IPS-20b (cell line): ENCODE measurements around the gene MYH7.
"Not testable (repeated sequence)": the region's sequence is repeated elsewhere in the genome, so short reads cannot be mapped to it uniquely, and the experiment has no call there.

Experiments
- H3K27ac ChIP-seq: one replicate; pipeline ENCODE4 v1.5.1; 2013; ENCODE audit warnings: low read length
- H3K27me3 ChIP-seq: 2 replicates; pipeline ENCODE4 v1.6.1; 2013; ENCODE audit warnings: mild to moderate bottlenecking, low read length, inconsistent platforms; ENCODE audit not compliant: insufficient read depth
- H3K36me3 ChIP-seq: 2 replicates; pipeline ENCODE4 v1.6.1; 2013; ENCODE audit warnings: low read depth, mild to moderate bottlenecking, inconsistent platforms, low read length, moderate library complexity; ENCODE audit not compliant: insufficient read depth
- H3K4me1 ChIP-seq: 2 replicates; pipeline ENCODE4 v1.6.1; 2013; ENCODE audit warnings: mild to moderate bottlenecking, control low read depth, inconsistent platforms, low read length, moderate library complexity; ENCODE audit not compliant: insufficient read depth
- H3K4me3 ChIP-seq: 2 replicates; pipeline ENCODE4 v1.5.1; 2013; ENCODE audit warnings: mild to moderate bottlenecking, low read length, inconsistent platforms
- H3K9ac ChIP-seq: 2 replicates; pipeline ENCODE4 v1.6.1; 2013; ENCODE audit warnings: low read depth, mild to moderate bottlenecking, inconsistent platforms, low read length, moderate library complexity
- H3K9me3 ChIP-seq: 2 replicates; pipeline ENCODE4 v1.6.1; 2013; ENCODE audit warnings: mild to moderate bottlenecking, low read depth, low read length, inconsistent platforms; ENCODE audit not compliant: insufficient read depth

MYH7 gene

GRCh38 chr14:23402296-23403138 is 32.9 kb downstream of the MYH7 start:
- Histone ChIP-seq H3K36me3 (no peaks in the 10 kb centered on the region), H3K27me3 (peaks cover 33% of the 10 kb centered on the region; the same call in 1 of the 2 replicates), H3K27ac (no peak overlapping the region), H3K9me3 (no peaks in the 10 kb centered on the region), H3K4me1 (no peaks in the 10 kb centered on the region), H3K4me3 (no peak overlapping the region), H3K9ac (no peak overlapping the region)

- Histone ChIP-seq H3K9ac (no peak overlapping the region), H3K4me3 (no peak overlapping the region), H3K36me3 (no peaks in the 10 kb centered on the region), H3K9me3 (no peaks in the 10 kb centered on the region), H3K4me1 (no peaks in the 10 kb centered on the region), H3K27me3 (peaks cover 28% of the 10 kb centered on the region; the same call in 1 of the 2 replicates), H3K27ac (no peak overlapping the region)
These were observed 34.2 kb downstream of the MYH7 start for GRCh38 chr14:23401291-23401690.

GRCh38 chr14:23400496-23401149 is 34.8 kb downstream of the MYH7 start:
- not testable (repeated sequence) for H3K9ac ChIP-seq, H3K36me3 ChIP-seq, H3K4me1 ChIP-seq, H3K9me3 ChIP-seq, H3K4me3 ChIP-seq, H3K27ac ChIP-seq
- peaks cover 28% of the 10 kb centered on the region; the same call in 1 of the 2 replicates for H3K27me3 ChIP-seq

DNA sequence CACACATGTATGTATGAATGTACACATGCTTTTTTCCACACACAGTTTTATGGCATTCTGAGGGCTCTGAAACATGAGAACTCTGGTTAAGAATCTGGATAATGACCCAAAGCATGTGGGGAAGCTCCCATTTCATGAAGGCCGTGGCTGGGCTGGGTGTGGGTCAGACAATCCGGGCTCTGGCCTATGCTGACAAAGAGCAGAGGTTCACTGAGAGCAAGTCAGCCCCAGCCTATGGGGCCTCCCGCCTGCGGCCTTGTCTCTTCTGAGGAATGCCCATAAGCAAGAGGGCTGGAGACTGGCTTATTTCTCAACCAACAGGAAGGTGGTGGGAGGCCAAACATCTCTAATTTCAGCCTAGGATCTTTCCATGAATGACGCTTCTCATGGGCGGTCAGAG is 35.9 kb downstream of the MYH7 start:
- H3K4me3 ChIP-seq: no peak overlapping the region
- H3K9me3 ChIP-seq: no peaks in the 10 kb centered on the region
- H3K9ac ChIP-seq: no peak overlapping the region
- no peak overlapping the region for H3K27ac ChIP-seq
- no peaks in the 10 kb centered on the region for H3K36me3 ChIP-seq
- H3K4me1 ChIP-seq: no peaks in the 10 kb centered on the region
- peaks cover 28% of the 10 kb centered on the region; the same call in 1 of the 2 replicates for H3K27me3 ChIP-seq

- Histone ChIP-seq H3K36me3 (no peaks in the 10 kb centered on the region), H3K27me3 (peaks cover 26% of the 10 kb centered on the region; the same call in 1 of the 2 replicates)
These were observed 36.3 kb downstream of the MYH7 start for GRCh38 chr14:23399136-23399535.

GRCh38 chr14:23398348-23398747 is 37.1 kb downstream of the MYH7 start:
- H3K27ac ChIP-seq: no peak overlapping the region
- no peaks in the 10 kb centered on the region for H3K9me3 ChIP-seq
- no peaks in the 10 kb centered on the region for H3K4me1 ChIP-seq
- no peak overlapping the region for H3K9ac ChIP-seq
- peaks cover 18% of the 10 kb centered on the region; the same call in 1 of the 2 replicates for H3K27me3 ChIP-seq
- no peaks in the 10 kb centered on the region for H3K36me3 ChIP-seq
- no peak overlapping the region for H3K4me3 ChIP-seq

More at GRCh38 chr14:23399136-23399535, 36.3 kb downstream of the MYH7 start:
- Histone ChIP-seq H3K27ac (no peak overlapping the region), H3K9me3 (no peaks in the 10 kb centered on the region), H3K4me1 (no peaks in the 10 kb centered on the region), H3K4me3 (no peak overlapping the region), H3K9ac (no peak overlapping the region)

GRCh38 chr14:23396781-23397407 is 38.6 kb downstream of the MYH7 start:
- no peak overlapping the region for H3K4me3 ChIP-seq

DNA sequence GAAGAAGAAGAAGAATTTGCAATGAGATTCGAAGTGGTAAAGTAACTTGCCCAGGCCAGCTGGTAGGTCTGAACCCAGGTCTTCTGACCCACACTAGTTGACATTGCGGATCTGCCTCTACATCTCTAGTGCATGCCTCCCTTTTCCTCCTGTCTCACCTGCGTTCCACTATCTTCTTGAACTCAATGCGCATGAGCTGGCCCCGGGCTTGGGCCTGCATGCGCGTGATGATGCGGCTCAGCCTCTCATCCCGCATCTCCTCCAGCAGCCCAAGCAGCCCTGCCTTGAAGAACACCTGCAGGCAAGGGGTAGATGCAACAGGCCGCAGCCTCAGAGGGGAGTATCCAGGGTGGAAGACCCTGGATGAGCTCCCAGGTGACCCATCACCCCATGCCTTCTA is 39.3 kb downstream of the MYH7 start:
- Histone ChIP-seq H3K27me3 (no peaks in the 10 kb centered on the region; the same call in 1 of the 2 replicates), H3K36me3 (no peaks in the 10 kb centered on the region), H3K9me3 (no peaks in the 10 kb centered on the region), H3K27ac (no peak overlapping the region), H3K4me1 (no peaks in the 10 kb centered on the region), H3K9ac (no peak overlapping the region), H3K4me3 (no peak overlapping the region)

More at GRCh38 chr14:23396781-23397407, 38.6 kb downstream of the MYH7 start:
- Histone ChIP-seq H3K27ac (no peak overlapping the region), H3K4me1 (no peaks in the 10 kb centered on the region), H3K9ac (no peak overlapping the region), H3K36me3 (no peaks in the 10 kb centered on the region), H3K9me3 (no peaks in the 10 kb centered on the region), H3K27me3 (peaks cover 5% of the 10 kb centered on the region; the same call in 1 of the 2 replicates)

DNA sequence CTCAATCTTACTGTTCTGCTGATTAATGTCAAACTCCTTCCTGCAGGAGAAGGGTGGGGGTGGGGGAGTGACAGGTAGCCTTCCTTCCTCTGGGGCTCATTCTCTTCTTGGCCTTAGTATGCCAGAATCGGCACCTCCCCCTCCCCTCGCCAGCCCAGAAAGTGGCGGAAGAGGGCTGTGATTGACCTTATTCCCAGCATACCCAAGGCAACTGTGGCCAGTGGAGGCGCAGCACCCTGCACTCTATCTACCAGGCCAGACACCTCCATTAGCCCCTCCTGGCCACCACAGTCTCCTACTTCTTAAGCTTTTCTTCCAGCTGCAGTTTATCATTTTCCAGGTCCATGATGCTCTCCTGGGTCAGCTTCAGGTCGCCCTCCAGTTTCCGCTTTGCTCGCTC is 42.8 kb downstream of the MYH7 start:
- Histone ChIP-seq H3K4me1 (no peaks in the 10 kb centered on the region; the same call in 1 of the 2 replicates), H3K27me3 (peaks cover 5% of the 10 kb centered on the region; the same call in 1 of the 2 replicates), H3K4me3 (no peak overlapping the region), H3K36me3 (no peaks in the 10 kb centered on the region), H3K27ac (no peak overlapping the region), H3K9ac (no peak overlapping the region), H3K9me3 (no peaks in the 10 kb centered on the region)

DNA sequence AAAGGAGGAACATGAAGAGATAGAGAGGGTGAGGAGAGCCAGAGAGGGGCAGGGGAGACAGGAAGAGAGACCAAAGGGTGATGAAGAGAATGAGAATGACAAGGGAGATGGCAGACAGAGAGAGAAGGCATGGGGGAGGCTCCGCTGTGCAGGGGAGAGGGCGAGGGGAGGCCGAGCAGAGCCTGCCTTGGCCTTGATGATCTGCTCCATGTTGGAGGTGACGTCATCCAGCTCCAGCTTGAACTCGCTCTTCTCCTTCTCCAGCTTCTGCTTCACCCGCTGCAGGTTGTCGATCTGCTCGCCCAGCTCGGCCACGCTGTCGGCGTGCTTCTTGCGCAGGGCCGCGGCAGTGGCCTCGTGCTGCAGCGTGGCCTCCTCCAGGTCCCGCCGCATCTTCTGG is 45.6 kb downstream of the MYH7 start:
- not testable (repeated sequence) for H3K27me3 ChIP-seq, H3K4me3 ChIP-seq, H3K9ac ChIP-seq, H3K9me3 ChIP-seq, H3K4me1 ChIP-seq, H3K27ac ChIP-seq, H3K36me3 ChIP-seq

DNA sequence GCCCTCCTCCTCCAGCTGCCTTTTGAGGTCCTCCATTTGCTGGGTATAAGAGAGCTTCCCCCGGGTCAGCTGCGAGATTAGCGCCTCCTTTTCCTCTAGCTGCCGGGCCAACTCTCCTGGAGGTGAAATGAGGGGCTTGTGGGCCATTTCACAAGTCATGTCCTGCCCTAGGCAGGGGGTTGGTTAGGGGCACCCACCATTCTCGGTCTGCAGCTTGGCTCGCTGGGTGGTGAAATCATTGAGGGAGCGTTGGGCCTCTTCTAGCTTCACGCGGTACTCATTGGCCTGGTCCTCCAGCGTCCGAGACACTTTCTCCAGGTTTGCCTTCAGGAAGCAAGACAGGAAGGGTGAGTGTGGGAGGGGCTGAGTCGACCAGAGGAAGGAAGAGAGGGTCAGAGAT is 46.1 kb downstream of the MYH7 start:
- H3K4me3 ChIP-seq: no peak overlapping the region
- H3K4me1 ChIP-seq: no peaks in the 10 kb centered on the region; the same call in 1 of the 2 replicates
- no peak overlapping the region for H3K27ac ChIP-seq
- H3K27me3 ChIP-seq: peaks cover 5% of the 10 kb centered on the region; the same call in 1 of the 2 replicates
- no peaks in the 10 kb centered on the region for H3K9me3 ChIP-seq
- H3K36me3 ChIP-seq: no peaks in the 10 kb centered on the region
- no peak overlapping the region for H3K9ac ChIP-seq
